GM23248 (cell line): ENCODE results near the gene GATAD2B.

Experiments used
- EZH2 ChIP-seq: fragments of 200-600 bp; sonication (generic); IDR thresholded peaks from 2 replicates; pipeline ENCODE4 v1.6.1; 2018; ENCODE audit warnings: antibody characterized with exemption, mild to moderate bottlenecking; ENCODE audit not compliant: insufficient read depth, poor library complexity, severe bottlenecking
- EZH2phosphoT487 ChIP-seq: fragments of 200-600 bp; sonication (generic); IDR thresholded peaks from 2 replicates; pipeline ENCODE4 v1.6.1; 2018; ENCODE audit warnings: antibody characterized with exemption, moderate library complexity, mild to moderate bottlenecking, low read depth; ENCODE audit not compliant: insufficient read depth

DNA sequence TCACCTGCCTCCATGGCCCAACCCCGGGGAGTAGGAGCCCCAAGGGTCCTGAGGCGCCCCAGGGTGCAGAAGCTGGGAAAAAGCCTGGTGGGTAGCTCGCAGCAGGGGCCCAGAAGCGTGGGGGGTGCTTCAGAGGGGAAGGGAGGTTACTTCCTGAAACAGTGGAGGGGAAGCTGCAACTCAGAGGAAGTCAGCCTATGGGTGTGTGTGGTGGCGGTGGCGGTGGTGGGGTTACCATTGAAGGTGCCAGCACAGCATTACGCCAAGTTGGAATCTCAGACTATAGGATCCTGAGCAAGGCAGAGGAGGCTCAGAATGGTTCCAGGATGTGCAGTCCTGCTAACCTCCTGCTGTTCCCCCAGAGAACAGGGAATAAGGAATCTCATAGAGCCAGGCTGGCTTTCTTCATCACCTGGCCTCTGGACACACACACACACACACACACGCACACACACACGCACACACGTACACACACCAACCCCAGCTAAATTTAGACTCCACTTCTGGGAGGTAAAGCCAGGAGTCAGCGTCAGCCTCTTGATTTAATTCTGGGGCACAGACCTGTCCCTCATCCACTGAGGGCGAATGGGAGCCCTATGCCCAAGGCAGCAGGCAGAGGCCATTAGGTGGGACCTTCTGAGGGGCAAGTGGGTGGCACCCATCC, 22.5 kb upstream of the GATAD2B start:
- TF ChIP-seq EZH2, result no peak
- no peak for TF ChIP-seq EZH2phosphoT487
